Stimulated activated CD4-positive, alpha-beta T cell treated with anti-CD3 and anti-CD28 coated beads, TNF-alpha, amount 100 ng/mL, for 48 hours (primary cell): ENCODE results near the gene STAT3.
"Not testable (repeated sequence)": the region's sequence is repeated elsewhere in the genome, so short reads cannot be mapped to it uniquely, and the experiment has no call there.

Experiments
- DNase-seq, 3 donors: peaks; one replicate each; pipeline ENCODE4 v3.0.0-alpha.2; 2020; ENCODE audit warnings: low read depth in 3 of 3

The STAT3 gene

GRCh38 chr17:42279776-42280630 lies 108.2 kb downstream of the STAT3 start:
- no peak for DNase-seq

- DNase-seq: no peak
Observed at GRCh38 chr17:42277342-42277712, 110.9 kb downstream of the STAT3 start.

- no peak for DNase-seq
Observed at GRCh38 chr17:42276609-42277341, 111.5 kb downstream of the STAT3 start.

- peak in 1 of 3 donors; percentile 48 for DNase-seq
Observed at GRCh38 chr17:42276359-42276608, 112.0 kb downstream of the STAT3 start, which contains the start of gene STAT5B. STAT5B (minus strand) TSS chr17:42276391; CDS start chr17:42232127, 44,264 bp downstream.

- peak in 1 of 3 donors; percentile 27 for DNase-seq
Observed at GRCh38 chr17:42275527-42276358, 112.5 kb downstream of the STAT3 start.

GRCh38 chr17:42274812-42275526 lies 113.3 kb downstream of the STAT3 start:
- no peak for DNase-seq

- DNase-seq: no peak
Observed at GRCh38 chr17:42274253-42274542, 114.0 kb downstream of the STAT3 start.

- no peak for DNase-seq
Observed at GRCh38 chr17:42273474-42274252, 114.6 kb downstream of the STAT3 start.

- no peak for DNase-seq
Observed at GRCh38 chr17:42272162-42272907, 115.9 kb downstream of the STAT3 start.

GRCh38 chr17:42271779-42272035 lies 116.5 kb downstream of the STAT3 start:
- DNase-seq: no peak

GRCh38 chr17:42271006-42271778 lies 117.0 kb downstream of the STAT3 start:
- no peak for DNase-seq

- DNase-seq: no peak
Observed at GRCh38 chr17:42270596-42270995, 117.6 kb downstream of the STAT3 start.

GRCh38 chr17:42270170-42270535 lies 118.1 kb downstream of the STAT3 start:
- DNase-seq: no peak

- DNase-seq: no peak
Observed at GRCh38 chr17:42268236-42268635, 120.0 kb downstream of the STAT3 start.

GRCh38 chr17:42266918-42267766 lies 121.1 kb downstream of the STAT3 start:
- DNase-seq: peak in 1 of 3 donors; percentile 33

GRCh38 chr17:42266462-42266861 lies 121.8 kb downstream of the STAT3 start:
- no peak for DNase-seq

- DNase-seq: not testable (repeated sequence)
Observed at GRCh38 chr17:42264366-42264765, 123.9 kb downstream of the STAT3 start.
